Suppressor macrophage treated with lipopolysaccharide for 4 hours (primary cell): ENCODE data around the gene GNB1L.
"Not testable (repeated sequence)": the region's sequence is repeated elsewhere in the genome, so short reads cannot be mapped to it uniquely, and the experiment has no call there.

ENCODE experiments used
- DNase-seq: peaks from one replicate; pipeline ENCODE4 v3.0.0-alpha.2; 2020

The GNB1L gene

GRCh38 chr22:19888131-19888746 is 33.6 kb upstream of the GNB1L start:
- no peak for DNase-seq

- DNase-seq: no peak
These were observed 32.7 kb upstream of the GNB1L start for GRCh38 chr22:19887256-19887985.

GRCh38 chr22:19886605-19887255 is 32.1 kb upstream of the GNB1L start:
- DNase-seq: peak; percentile 94

GRCh38 chr22:19885841-19886592 is 31.3 kb upstream of the GNB1L start:
- DNase-seq: no peak

- no peak for DNase-seq
These were observed 30.5 kb upstream of the GNB1L start for GRCh38 chr22:19884954-19885751.

- no peak for DNase-seq
These were observed 29.7 kb upstream of the GNB1L start for GRCh38 chr22:19884161-19884953.

GRCh38 chr22:19883446-19883845 is 28.8 kb upstream of the GNB1L start:
- not testable (repeated sequence) for DNase-seq

GRCh38 chr22:19882446-19883381 is 28.0 kb upstream of the GNB1L start:
- no peak for DNase-seq

GRCh38 chr22:19880786-19881569 is 26.3 kb upstream of the GNB1L start:
- no peak for DNase-seq

GRCh38 chr22:19879992-19880785 is 25.5 kb upstream of the GNB1L start:
- DNase-seq: no peak

GRCh38 chr22:19879643-19879991 is 24.9 kb upstream of the GNB1L start:
- DNase-seq: no peak

GRCh38 chr22:19879246-19879570 is 24.5 kb upstream of the GNB1L start:
- DNase-seq: no peak

GRCh38 chr22:19878461-19879245 is 24.0 kb upstream of the GNB1L start:
- DNase-seq: no peak

GRCh38 chr22:19877626-19878339 is 23.1 kb upstream of the GNB1L start:
- no peak for DNase-seq

GRCh38 chr22:19876941-19877625 is 22.4 kb upstream of the GNB1L start:
- no peak for DNase-seq

- DNase-seq: no peak
These were observed 21.8 kb upstream of the GNB1L start for GRCh38 chr22:19876314-19876940.
